G401 (cell line): ENCODE results near the gene ANP32B. TPM values are rescaled to one million over a fixed set of nuclear protein-coding genes. Genes with fewer than 3 reads are reported as not detected.
"Not testable (repeated sequence)": the region's sequence is repeated elsewhere in the genome, so short reads cannot be mapped to it uniquely, and the experiment has no call there.

Experiments
- DNase-seq: peaks from one replicate; pipeline ENCODE4 v3.0.0-alpha.2; 2015; ENCODE audit warnings: low spot score
- in situ Hi-C: cut with HindIII; loops from 2 replicates; pipeline ENCODE4 v1.10.0; 2016; ENCODE audit warnings: low sequenced_read_pairs, mixed read lengths
- total RNA-seq: library from RNA; depleted of rRNA; stranded (reverse); fragments of >200 nt; shearing (Covaris generic); gene quantifications from 2 replicates; pipeline ENCODE4 v1.2.3, GENCODE V29; 2014; rRNA removed

ANP32B gene
- total RNA-seq = 8.4 and 10.2 TPM in 2 replicates

- in situ Hi-C loops = no loop called here
- peak; percentile 84 for DNase-seq
Measured at GRCh38 chr9:97982683-97983588, at the start of gene ANP32B. TSS of gene ANP32B (plus strand) at chr9:97983341. CDS start at chr9:97983556, 215 bp downstream.

- in situ Hi-C loops = no loop called here
- DNase-seq = no peak
Measured at GRCh38 chr9:97934321-97935115, 48.6 kb upstream of the ANP32B start.

- no peak for DNase-seq
- in situ Hi-C loops = no loop called here
Measured at GRCh38 chr9:97935276-97935675, 47.9 kb upstream of the ANP32B start.

- no peak for DNase-seq
- in situ Hi-C loops = no loop called here
Measured at GRCh38 chr9:97936998-97937397, 46.1 kb upstream of the ANP32B start.

GRCh38 chr9:97938081-97938644, 45.0 kb upstream of the ANP32B start, which contains the start of gene HEMGN:
TSS of gene HEMGN (minus strand) at chr9:97938172. CDS start at chr9:97938136, 36 bp downstream.
- DNase-seq = no peak
- in situ Hi-C loops = no loop called here

- no peak for DNase-seq
- in situ Hi-C loops = no loop called here
Measured at GRCh38 chr9:97940233-97940632, 42.9 kb upstream of the ANP32B start.

- in situ Hi-C loops = no loop called here
- DNase-seq = no peak
Measured at GRCh38 chr9:97940741-97941140, 42.4 kb upstream of the ANP32B start.

- in situ Hi-C loops = no loop called here
- no peak for DNase-seq
Measured at GRCh38 chr9:97941323-97941722, 41.8 kb upstream of the ANP32B start.

- no peak for DNase-seq
- in situ Hi-C loops = no loop called here
Measured at GRCh38 chr9:97943308-97943855, 39.8 kb upstream of the ANP32B start.

GRCh38 chr9:97944612-97945011, 38.5 kb upstream of the ANP32B start:
- DNase-seq = no peak
- in situ Hi-C loops = no loop called here

GRCh38 chr9:97945470-97945869, 37.7 kb upstream of the ANP32B start:
- DNase-seq, in situ Hi-C loops: not testable (repeated sequence)

GRCh38 chr9:97947094-97947493, 36.0 kb upstream of the ANP32B start:
- in situ Hi-C loops = not testable (repeated sequence)

GRCh38 chr9:97950873-97951272, 32.3 kb upstream of the ANP32B start:
- in situ Hi-C loops, DNase-seq: not testable (repeated sequence)

More at GRCh38 chr9:97947094-97947493, 36.0 kb upstream of the ANP32B start:
- DNase-seq = not testable (repeated sequence)

- in situ Hi-C loops = no loop called here
- peak; percentile 72 for DNase-seq
Measured at GRCh38 chr9:97954550-97954989, 28.6 kb upstream of the ANP32B start.

GRCh38 chr9:97956331-97956730, 26.8 kb upstream of the ANP32B start:
- no peak for DNase-seq
- in situ Hi-C loops = no loop called here

- no peak for DNase-seq
- in situ Hi-C loops = no loop called here
Measured at GRCh38 chr9:97958812-97959511, 24.2 kb upstream of the ANP32B start.

- no peak for DNase-seq
- in situ Hi-C loops = no loop called here
Measured at GRCh38 chr9:97959585-97959984, 23.6 kb upstream of the ANP32B start.

GRCh38 chr9:97960678-97961328, 22.3 kb upstream of the ANP32B start:
- in situ Hi-C loops = not testable (repeated sequence)

More at GRCh38 chr9:97960678-97961328, 22.3 kb upstream of the ANP32B start:
- DNase-seq = not testable (repeated sequence)
